Activated B cell treated with CpG ODN at 0.5 μM for 24 hours (primary cell): ENCODE results near the gene FADS1. TPM values are rescaled to one million over a fixed set of nuclear protein-coding genes. Genes with fewer than 3 reads are reported as not detected.

ENCODE experiments used
- ATAC-seq: fragments of 200-7000 bp; cut with Tn5 transposase; one replicate; pipeline ENCODE4 v1.10.0; 2021; ENCODE audit warnings: low read depth, mild to moderate bottlenecking, moderate library complexity
- CTCF ChIA-PET: fragments of 350-600 bp; sonication (Branson Sonifier 250); formaldehyde crosslinking; loops from one replicate; lab custom pipeline; 2021; ENCODE audit warnings: antibody characterized with exemption; lab: Charles Lee
- POLR2A ChIA-PET: fragments of 350-600 bp; sonication (Branson Sonifier 250); formaldehyde crosslinking; loops from one replicate; lab custom pipeline; 2021; ENCODE audit warnings: antibody characterized with exemption; lab: Charles Lee
- DNase-seq: peaks from one replicate; pipeline ENCODE4 v3.0.0; 2022
- H3K27ac Mint-ChIP-seq: one replicate; pipeline ENCODE4 v1.8.0; 2020; ENCODE audit warnings: mixed read lengths
- H3K27me3 Mint-ChIP-seq: one replicate; pipeline ENCODE4 v1.8.0; 2021; ENCODE audit warnings: mixed read lengths
- H3K36me3 Mint-ChIP-seq: one replicate; pipeline ENCODE4 v1.8.0; 2021; ENCODE audit warnings: low read depth, mixed read lengths
- H3K4me1 Mint-ChIP-seq: one replicate; pipeline ENCODE4 v1.8.0; 2021; ENCODE audit warnings: mixed read lengths
- H3K4me3 Mint-ChIP-seq: one replicate; pipeline ENCODE4 v1.8.0; 2020; ENCODE audit warnings: mild to moderate bottlenecking, mixed read lengths
- H3K9me3 Mint-ChIP-seq: one replicate; pipeline ENCODE4 v1.8.0; 2020; ENCODE audit warnings: mixed read lengths
- CTCF ChIP-seq: fragments of 200-600 bp; IDR thresholded peaks from one replicate; pipeline ENCODE4 v1.8.0; 2022; ENCODE audit warnings: antibody characterized with exemption, mild to moderate bottlenecking
- intact Hi-C: fragments of 100-400 bp; cut with micrococcal nuclease; formaldehyde crosslinking; loops from one replicate; pipeline ENCODE4 v1.15.1; 2024
- total RNA-seq: library from RNA; stranded (reverse); gene quantifications from 2 replicates; pipeline ENCODE4 v1.2.3, GENCODE V29; 2022

Gene FADS1
- total RNA-seq, 1 donor from 2014 or later, result 23.3 TPM

- no peaks in the 10 kb centered on the region for H3K36me3 Mint-ChIP-seq
- POLR2A ChIA-PET, result no interaction called here
- CTCF ChIA-PET, result no interaction called here
- intact Hi-C loops, result no loop called here
- H3K27ac Mint-ChIP-seq, result no peak overlapping the region
- no peak overlapping the region for H3K4me3 Mint-ChIP-seq
- no peak for TF ChIP-seq CTCF
- no peaks in the 10 kb centered on the region for H3K4me1 Mint-ChIP-seq
- H3K27me3 Mint-ChIP-seq, result no peaks in the 10 kb centered on the region
- no peak for ATAC-seq
- DNase-seq, result no peak
- no peaks in the 10 kb centered on the region for H3K9me3 Mint-ChIP-seq
These were observed 34.5 kb upstream of the FADS1 start for GRCh38 chr11:61851113-61851899.

- ATAC-seq (no peak), DNase-seq (no peak)
- Mint-ChIP-seq H3K27me3 (no peaks in the 10 kb centered on the region), H3K27ac (no peak overlapping the region), H3K4me3 (no peak overlapping the region), H3K36me3 (no peaks in the 10 kb centered on the region), H3K4me1 (no peaks in the 10 kb centered on the region), H3K9me3 (no peaks in the 10 kb centered on the region)
- no peak for TF ChIP-seq CTCF
- ChIA-PET CTCF (no interaction called here), POLR2A (no interaction called here)
- intact Hi-C loops, result no loop called here
These were observed 33.9 kb upstream of the FADS1 start for GRCh38 chr11:61850687-61851086.

GRCh38 chr11:61848631-61849030 is 31.8 kb upstream of the FADS1 start:
- Mint-ChIP-seq H3K4me1 (no peaks in the 10 kb centered on the region), H3K27me3 (no peaks in the 10 kb centered on the region), H3K27ac (no peak overlapping the region), H3K36me3 (no peaks in the 10 kb centered on the region), H3K9me3 (no peaks in the 10 kb centered on the region), H3K4me3 (no peak overlapping the region)
- intact Hi-C loops, result no loop called here
- POLR2A ChIA-PET, result no interaction called here
- CTCF ChIA-PET, result no interaction called here
- no peak for TF ChIP-seq CTCF
- DNase-seq, result no peak
- ATAC-seq, result no peak

- H3K36me3 Mint-ChIP-seq, result no peaks in the 10 kb centered on the region
- intact Hi-C loops, result no loop called here
- no peaks in the 10 kb centered on the region for H3K9me3 Mint-ChIP-seq
- H3K4me1 Mint-ChIP-seq, result no peaks in the 10 kb centered on the region
- CTCF ChIA-PET, result no interaction called here
- POLR2A ChIA-PET, result no interaction called here
- TF ChIP-seq CTCF, result no peak
- no peak overlapping the region for H3K4me3 Mint-ChIP-seq
- DNase-seq (no peak), ATAC-seq (no peak)
- H3K27ac Mint-ChIP-seq, result no peak overlapping the region
- H3K27me3 Mint-ChIP-seq, result no peaks in the 10 kb centered on the region
These were observed 31.2 kb upstream of the FADS1 start for GRCh38 chr11:61847914-61848581.

GRCh38 chr11:61846362-61847020 is 29.7 kb upstream of the FADS1 start:
- Mint-ChIP-seq H3K9me3 (no peaks in the 10 kb centered on the region), H3K27me3 (no peaks in the 10 kb centered on the region), H3K27ac (no peak overlapping the region), H3K36me3 (no peaks in the 10 kb centered on the region), H3K4me1 (no peaks in the 10 kb centered on the region), H3K4me3 (no peak overlapping the region)
- ATAC-seq (no peak), DNase-seq (no peak)
- CTCF ChIA-PET, result no interaction called here
- intact Hi-C loops, result no loop called here
- POLR2A ChIA-PET, result interaction anchor here (0.8 kb wide), 1 partner anchor 572 kb away, joined by 4 read pairs; the partner anchor contains the start of gene SCGB1A1
- no peak for TF ChIP-seq CTCF
